Left ventricle myocardium inferior (tissue), 1 donor: Measurements from ENCODE around the gene IGLL1. TPM values are rescaled to one million over a fixed set of nuclear protein-coding genes. Genes with fewer than 3 reads are reported as not detected.
"Not testable (repeated sequence)": the region's sequence is repeated elsewhere in the genome, so short reads cannot be mapped to it uniquely, and the experiment has no call there.

ENCODE experiments used
- DNase-seq: peaks from one replicate; pipeline ENCODE4 v3.0.0-alpha.2; 2020
- H3K27ac ChIP-seq: fragments of 200-600 bp; replicated peaks from 2 replicates; pipeline ENCODE4 v1.8.0; 2021
- H3K27me3 ChIP-seq: fragments of 200-600 bp; 2 replicates; pipeline ENCODE4 v1.8.0; 2021; ENCODE audit warnings: low read depth
- H3K36me3 ChIP-seq: fragments of 200-600 bp; 2 replicates; pipeline ENCODE4 v1.8.0; 2021
- H3K4me1 ChIP-seq: fragments of 200-600 bp; 2 replicates; pipeline ENCODE4 v1.8.0; 2021
- H3K4me3 ChIP-seq: fragments of 200-600 bp; 2 replicates; pipeline ENCODE4 v1.8.0; 2021; ENCODE audit warnings: mild to moderate bottlenecking, moderate library complexity
- H3K9me3 ChIP-seq: fragments of 200-600 bp; replicated peaks from 2 replicates; pipeline ENCODE4 v1.8.0; 2021
- CTCF ChIP-seq: fragments of 200-600 bp; IDR thresholded peaks from 2 replicates; pipeline ENCODE4 v1.8.0; 2021; ENCODE audit warnings: antibody characterized with exemption, mild to moderate bottlenecking, borderline replicate concordance
- intact Hi-C: fragments of 100-400 bp; cut with micrococcal nuclease; formaldehyde crosslinking; loops from one replicate; pipeline ENCODE4 v1.11.0; 2022
- long read RNA-seq: library from polyadenylated mRNA; unstranded; transcript quantifications from one replicate; pipeline ENCODE4 v2.0.0, GENCODE V29; 2021
- total RNA-seq: library from RNA; stranded (reverse); fragmentation: NEBNext Ultra II Directional; extraction: Animal tissue kit (Norgen Biotek cat#: 25700); gene quantifications from one replicate; pipeline ENCODE4 v1.2.1, GENCODE V29; 2021
- donor health status: DM: no; HTN: yes; CAD: no; lungs with severe emphysema.

Gene IGLL1
- total RNA-seq = not detected
- long read RNA-seq = 0 reads

- Histone ChIP-seq H3K9me3 (no peaks in the 10 kb centered on the region), H3K27me3 (peaks cover 25% of the 10 kb centered on the region), H3K27ac (no peak within 1 kb of the TSS), H3K36me3 (no peaks in the 10 kb centered on the region), H3K4me3 (no peak within 1 kb of the TSS), H3K4me1 (no peaks in the 10 kb centered on the region)
- intact Hi-C loops = no loop called here
- no peak for TF ChIP-seq CTCF
- DNase-seq = no peak
These were observed at the start of gene IGLL1 for GRCh38 chr22:23579870-23580575. TSS of gene IGLL1 (minus strand) at chr22:23580290. CDS start at chr22:23580190, 100 bp downstream.

- H3K9me3 ChIP-seq, H3K27me3 ChIP-seq, intact Hi-C loops, H3K4me1 ChIP-seq, H3K4me3 ChIP-seq, H3K36me3 ChIP-seq, H3K27ac ChIP-seq, DNase-seq: not testable (repeated sequence)
These were observed 48.1 kb upstream of the IGLL1 start for GRCh38 chr22:23628056-23628743.

- peak; percentile 59 for TF ChIP-seq CTCF
- H3K4me3 ChIP-seq, H3K9me3 ChIP-seq, intact Hi-C loops, H3K4me1 ChIP-seq, H3K27me3 ChIP-seq, H3K27ac ChIP-seq, H3K36me3 ChIP-seq: not testable (repeated sequence)
- peak; percentile 38 for DNase-seq
These were observed 47.4 kb upstream of the IGLL1 start for GRCh38 chr22:23627401-23628055.

GRCh38 chr22:23626286-23626975 lies 46.3 kb upstream of the IGLL1 start:
- Histone ChIP-seq H3K4me3 (no peak overlapping the region), H3K36me3 (no peaks in the 10 kb centered on the region), H3K27me3 (no peaks in the 10 kb centered on the region), H3K9me3 (no peaks in the 10 kb centered on the region), H3K4me1 (no peaks in the 10 kb centered on the region), H3K27ac (no peak overlapping the region)
- DNase-seq = no peak
- no peak for TF ChIP-seq CTCF
- intact Hi-C loops = no loop called here

- Histone ChIP-seq H3K36me3 (no peaks in the 10 kb centered on the region), H3K9me3 (no peaks in the 10 kb centered on the region), H3K27me3 (no peaks in the 10 kb centered on the region), H3K4me3 (no peak overlapping the region), H3K27ac (no peak overlapping the region), H3K4me1 (no peaks in the 10 kb centered on the region)
- TF ChIP-seq CTCF = no peak
- intact Hi-C loops = no loop called here
- DNase-seq = no peak
These were observed 42.5 kb upstream of the IGLL1 start for GRCh38 chr22:23622634-23623033.

- H3K9me3 ChIP-seq, H3K27ac ChIP-seq, intact Hi-C loops, H3K4me3 ChIP-seq, H3K4me1 ChIP-seq, H3K36me3 ChIP-seq, DNase-seq, H3K27me3 ChIP-seq: not testable (repeated sequence)
These were observed 41.8 kb upstream of the IGLL1 start for GRCh38 chr22:23621916-23622315.
